ENCODE results near the gene IFNAR2.

- TF ChIP-seq, protein P1, sequence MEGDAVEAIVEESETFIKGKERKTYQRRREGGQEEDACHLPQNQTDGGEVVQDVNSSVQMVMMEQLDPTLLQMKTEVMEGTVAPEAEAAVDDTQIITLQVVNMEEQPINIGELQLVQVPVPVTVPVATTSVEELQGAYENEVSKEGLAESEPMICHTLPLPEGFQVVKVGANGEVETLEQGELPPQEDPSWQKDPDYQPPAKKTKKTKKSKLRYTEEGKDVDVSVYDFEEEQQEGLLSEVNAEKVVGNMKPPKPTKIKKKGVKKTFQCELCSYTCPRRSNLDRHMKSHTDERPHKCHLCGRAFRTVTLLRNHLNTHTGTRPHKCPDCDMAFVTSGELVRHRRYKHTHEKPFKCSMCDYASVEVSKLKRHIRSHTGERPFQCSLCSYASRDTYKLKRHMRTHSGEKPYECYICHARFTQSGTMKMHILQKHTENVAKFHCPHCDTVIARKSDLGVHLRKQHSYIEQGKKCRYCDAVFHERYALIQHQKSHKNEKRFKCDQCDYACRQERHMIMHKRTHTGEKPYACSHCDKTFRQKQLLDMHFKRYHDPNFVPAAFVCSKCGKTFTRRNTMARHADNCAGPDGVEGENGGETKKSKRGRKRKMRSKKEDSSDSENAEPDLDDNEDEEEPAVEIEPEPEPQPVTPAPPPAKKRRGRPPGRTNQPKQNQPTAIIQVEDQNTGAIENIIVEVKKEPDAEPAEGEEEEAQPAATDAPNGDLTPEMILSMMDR (IDR thresholded peaks at IDR 0.05; ENCODE audit: low read depth, low read length): no peak
- no peak for TF ChIP-seq EZH2phosphoT487 (IDR thresholded peaks at IDR 0.05; ENCODE audit: low read depth)
Observed at GRCh38 chr21:33199100-33199464, 30.7 kb upstream of the IFNAR2 start.

Data from OCI-LY3 (cell line).